SJCRH30 (cell line): Measurements from ENCODE around the gene AP3B1. TPM values are rescaled to one million over a fixed set of nuclear protein-coding genes. Genes with fewer than 3 reads are reported as not detected.
"Not testable (repeated sequence)": the region's sequence is repeated elsewhere in the genome, so short reads cannot be mapped to it uniquely, and the experiment has no call there.

Source experiments
- DNase-seq, 2 experiments: peaks; one replicate each; pipeline ENCODE4 v3.0.0-alpha.2; 2015 to 2020
- H3K27ac ChIP-seq: fragments of 250-450 bp; sonication (Bioruptor Pico); 2 replicates; pipeline ENCODE4 v1.5.1; 2020; ENCODE audit warnings: mild to moderate bottlenecking, moderate library complexity
- H3K27me3 ChIP-seq: fragments of 250-450 bp; sonication (Bioruptor Pico); 2 replicates; pipeline ENCODE4 v1.5.1; 2020; ENCODE audit warnings: mild to moderate bottlenecking, moderate library complexity
- H3K36me3 ChIP-seq: fragments of 250-450 bp; sonication (Bioruptor Pico); 2 replicates; pipeline ENCODE4 v1.5.1; 2020; ENCODE audit warnings: mild to moderate bottlenecking, moderate library complexity
- H3K4me1 ChIP-seq: fragments of 250-450 bp; sonication (Bioruptor Pico); 2 replicates; pipeline ENCODE4 v1.5.1; 2020; ENCODE audit warnings: mild to moderate bottlenecking, moderate library complexity
- H3K4me3 ChIP-seq: fragments of 250-450 bp; sonication (Bioruptor Pico); 2 replicates; pipeline ENCODE4 v1.5.1; 2020; ENCODE audit warnings: mild to moderate bottlenecking, moderate library complexity
- H3K9me3 ChIP-seq: fragments of 250-450 bp; sonication (Bioruptor Pico); replicated peaks from 2 replicates; pipeline ENCODE4 v1.5.1; 2020; ENCODE audit warnings: mild to moderate bottlenecking, moderate library complexity
- total RNA-seq: library from RNA; depleted of rRNA; stranded (reverse); fragments of >200 nt; shearing (Covaris generic); gene quantifications from 2 replicates; pipeline ENCODE4 v1.2.3, GENCODE V29; 2014

The AP3B1 gene
- total RNA-seq, 1 experiment from 2014 or later = 93.0 TPM

DNA sequence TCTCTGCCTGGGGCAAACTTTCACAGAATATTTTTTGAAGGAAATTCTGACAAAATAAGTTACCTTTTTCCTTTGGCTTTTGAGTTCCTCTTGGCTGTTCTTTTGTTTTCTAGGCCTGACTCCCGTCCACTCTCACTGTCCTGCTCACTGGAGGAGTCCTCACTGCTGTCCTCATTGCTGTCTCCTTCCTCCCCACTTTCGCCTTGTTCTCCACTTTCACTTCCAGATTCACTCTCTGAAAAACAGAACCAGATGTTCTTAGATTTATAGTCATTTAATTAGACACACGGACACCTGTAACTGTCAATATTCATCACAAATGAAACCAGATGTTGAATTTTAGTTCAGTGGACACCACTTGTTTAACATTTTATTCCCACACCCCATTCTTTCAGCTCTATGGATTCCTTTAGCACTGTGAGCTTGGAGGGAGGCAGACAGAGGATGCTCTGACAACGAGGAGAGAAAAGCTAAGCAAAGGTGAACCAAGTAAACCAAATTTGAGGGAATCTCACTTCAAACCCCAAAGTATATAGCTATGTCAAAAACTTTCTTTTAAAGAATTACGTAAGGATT, 180.7 kb downstream of the AP3B1 start:
- peaks cover 7% of the 10 kb centered on the region for H3K4me1 ChIP-seq
- no peaks in the 10 kb centered on the region for H3K9me3 ChIP-seq
- H3K27ac ChIP-seq = no peak overlapping the region
- H3K4me3 ChIP-seq = no peak overlapping the region
- H3K27me3 ChIP-seq = no peaks in the 10 kb centered on the region
- no peak for DNase-seq
- peaks cover 46% of the 10 kb centered on the region for H3K36me3 ChIP-seq

DNA sequence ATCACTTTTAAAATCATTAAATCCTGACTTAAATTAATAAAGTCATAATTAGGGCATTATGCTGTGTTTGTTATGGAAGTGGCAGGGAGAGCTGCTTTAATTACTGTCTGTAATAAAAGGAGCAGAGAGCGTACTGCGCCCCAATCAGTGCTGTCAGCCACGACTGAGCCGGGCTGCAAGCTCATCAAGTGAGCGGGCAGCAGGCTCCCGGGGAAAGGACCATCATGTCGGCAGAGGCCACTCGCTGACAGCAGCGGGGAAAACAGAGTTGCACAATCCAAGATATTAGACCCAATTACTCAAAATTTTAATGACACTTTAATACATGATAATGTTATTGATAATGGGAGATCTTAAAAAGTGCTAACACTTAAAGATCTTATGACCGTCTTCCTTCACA, 181.6 kb downstream of the AP3B1 start:
- Histone ChIP-seq H3K36me3 (peaks cover 39% of the 10 kb centered on the region), H3K4me3 (no peak overlapping the region), H3K4me1 (peaks cover 15% of the 10 kb centered on the region), H3K27ac (no peak overlapping the region), H3K27me3 (no peaks in the 10 kb centered on the region), H3K9me3 (no peaks in the 10 kb centered on the region)
- DNase-seq = no peak

DNA sequence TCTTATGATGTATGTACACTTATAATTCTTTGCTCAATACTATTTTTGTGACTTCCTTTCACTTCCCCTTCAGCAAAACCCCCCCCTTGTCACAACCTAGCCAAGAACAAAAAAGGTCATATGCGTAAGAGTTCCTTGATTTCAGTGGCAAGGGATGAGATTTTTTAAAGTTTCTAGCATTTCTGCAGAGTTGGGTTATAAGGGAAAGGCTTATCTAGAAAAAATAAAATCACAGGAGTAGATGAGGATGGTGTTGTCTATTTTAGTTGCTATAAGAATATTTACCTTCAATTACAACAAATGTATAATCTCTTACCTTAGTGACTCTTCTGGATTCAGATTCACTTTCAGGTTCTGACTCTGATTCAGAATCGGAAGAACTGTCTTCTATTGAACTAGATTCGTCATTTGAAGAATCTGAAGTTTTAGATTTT, 184.6 kb downstream of the AP3B1 start:
- no peak for DNase-seq
- H3K36me3 ChIP-seq = peaks cover 32% of the 10 kb centered on the region
- no peaks in the 10 kb centered on the region for H3K27me3 ChIP-seq
- H3K4me1 ChIP-seq = peaks cover 17% of the 10 kb centered on the region
- H3K4me3 ChIP-seq = no peak overlapping the region
- H3K9me3 ChIP-seq = no peaks in the 10 kb centered on the region
- H3K27ac ChIP-seq = no peak overlapping the region

DNA sequence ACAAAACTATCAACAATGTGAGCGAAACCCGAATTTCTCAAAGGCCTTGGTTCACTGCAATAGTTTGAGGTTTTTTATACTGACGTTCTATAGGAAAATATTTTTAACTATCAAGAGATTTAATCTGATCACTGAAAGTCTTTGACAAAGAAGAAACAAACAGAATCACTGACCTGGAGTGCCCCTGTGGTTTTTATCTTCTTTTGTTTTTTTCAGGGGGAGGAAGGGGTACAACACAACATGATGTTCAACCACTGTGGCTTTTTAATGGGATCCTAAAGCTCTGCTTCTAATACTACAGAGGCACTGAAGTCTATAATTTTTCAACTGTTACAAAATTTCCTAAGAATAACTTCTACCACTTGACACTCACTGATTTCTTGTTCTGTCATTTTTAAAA, 185.9 kb downstream of the AP3B1 start:
- Histone ChIP-seq H3K4me1 (peaks cover 24% of the 10 kb centered on the region), H3K9me3 (no peaks in the 10 kb centered on the region), H3K36me3 (peaks cover 30% of the 10 kb centered on the region), H3K27me3 (no peaks in the 10 kb centered on the region), H3K27ac (peak overlapping the region; percentile 41), H3K4me3 (no peak overlapping the region)
- peak in 1 of 2 experiments; percentile 12 for DNase-seq

- DNase-seq = peak; percentile 20 to 60
- peaks cover 21% of the 10 kb centered on the region for H3K4me1 ChIP-seq
Observed at GRCh38 chr5:78103232-78103918, 191.1 kb downstream of the AP3B1 start.

DNA sequence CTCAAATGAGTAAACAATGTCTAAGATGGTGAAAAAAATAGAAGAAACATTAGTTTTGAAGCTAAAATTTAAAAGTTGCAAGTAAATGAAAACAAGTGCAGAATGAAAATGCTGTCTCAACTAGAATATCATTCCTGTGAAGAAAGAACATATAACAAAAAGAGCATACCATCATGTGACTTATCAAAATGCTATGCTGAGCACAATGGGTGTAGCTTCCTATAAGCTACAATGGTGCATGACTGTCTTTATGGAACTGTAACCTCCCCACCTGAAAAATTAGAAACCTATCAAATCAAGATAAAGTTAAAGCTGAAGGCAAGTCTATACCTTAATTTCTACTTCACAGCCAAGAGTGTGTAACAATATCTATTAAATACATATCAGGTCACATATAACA, 192.0 kb downstream of the AP3B1 start:
- DNase-seq = no peak
- Histone ChIP-seq H3K9me3 (0 out of 2 replicates have a peak, but pooled peaks cover 3% of the 10 kb centered on the region), H3K36me3 (peaks cover 31% of the 10 kb centered on the region), H3K4me3 (no peak overlapping the region), H3K27ac (peak overlapping the region; percentile 40), H3K27me3 (no peaks in the 10 kb centered on the region), H3K4me1 (peaks cover 15% of the 10 kb centered on the region)

More at GRCh38 chr5:78103232-78103918, 191.1 kb downstream of the AP3B1 start:
- peak overlapping the region; percentile 40 for H3K27ac ChIP-seq
- H3K27me3 ChIP-seq = no peaks in the 10 kb centered on the region
- H3K9me3 ChIP-seq = 0 out of 2 replicates have a peak, but pooled peaks cover 3% of the 10 kb centered on the region
- H3K36me3 ChIP-seq = peaks cover 30% of the 10 kb centered on the region
- H3K4me3 ChIP-seq = no peak overlapping the region

DNA sequence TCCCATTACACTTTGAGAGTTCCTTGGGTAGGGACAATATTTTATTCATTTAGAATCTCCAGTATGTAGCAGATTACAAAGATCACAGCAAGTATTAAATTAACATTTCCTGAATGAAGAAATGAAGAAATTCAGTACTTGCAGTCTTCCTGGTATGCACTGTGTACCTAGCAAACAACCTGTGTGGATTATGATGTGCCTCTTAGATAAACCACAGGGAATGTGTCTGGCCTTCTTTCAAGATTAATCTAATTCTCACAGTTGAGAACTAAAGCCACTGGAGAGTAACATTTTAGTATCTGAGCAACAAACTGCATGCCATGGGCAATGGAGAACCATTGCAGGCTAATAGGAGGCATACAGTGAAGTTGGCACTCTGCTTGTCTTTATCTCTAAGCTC, 199.4 kb downstream of the AP3B1 start:
- H3K4me3 ChIP-seq = no peak overlapping the region
- H3K27me3 ChIP-seq = no peaks in the 10 kb centered on the region
- H3K36me3 ChIP-seq = peaks cover 23% of the 10 kb centered on the region
- H3K27ac ChIP-seq = no peak overlapping the region
- 0 out of 2 replicates have a peak, but pooled peaks cover 6% of the 10 kb centered on the region for H3K9me3 ChIP-seq
- DNase-seq = no peak
- no peaks in the 10 kb centered on the region for H3K4me1 ChIP-seq

GRCh38 chr5:78090002-78090401, 204.5 kb downstream of the AP3B1 start:
- Histone ChIP-seq H3K27ac (no peak overlapping the region), H3K4me1 (no peaks in the 10 kb centered on the region), H3K9me3 (no peaks in the 10 kb centered on the region), H3K27me3 (no peaks in the 10 kb centered on the region), H3K4me3 (no peak overlapping the region), H3K36me3 (peaks cover 25% of the 10 kb centered on the region; the same call in 1 of the 2 replicates)
- no peak for DNase-seq

GRCh38 chr5:78078858-78079257, 215.6 kb downstream of the AP3B1 start:
- Histone ChIP-seq H3K27ac (no peak overlapping the region), H3K36me3 (peaks cover 4% of the 10 kb centered on the region; the same call in 1 of the 2 replicates), H3K4me3 (no peak overlapping the region), H3K9me3 (0 out of 2 replicates have a peak, but pooled peaks cover 2% of the 10 kb centered on the region), H3K4me1 (no peaks in the 10 kb centered on the region), H3K27me3 (no peaks in the 10 kb centered on the region)
- no peak for DNase-seq

DNA sequence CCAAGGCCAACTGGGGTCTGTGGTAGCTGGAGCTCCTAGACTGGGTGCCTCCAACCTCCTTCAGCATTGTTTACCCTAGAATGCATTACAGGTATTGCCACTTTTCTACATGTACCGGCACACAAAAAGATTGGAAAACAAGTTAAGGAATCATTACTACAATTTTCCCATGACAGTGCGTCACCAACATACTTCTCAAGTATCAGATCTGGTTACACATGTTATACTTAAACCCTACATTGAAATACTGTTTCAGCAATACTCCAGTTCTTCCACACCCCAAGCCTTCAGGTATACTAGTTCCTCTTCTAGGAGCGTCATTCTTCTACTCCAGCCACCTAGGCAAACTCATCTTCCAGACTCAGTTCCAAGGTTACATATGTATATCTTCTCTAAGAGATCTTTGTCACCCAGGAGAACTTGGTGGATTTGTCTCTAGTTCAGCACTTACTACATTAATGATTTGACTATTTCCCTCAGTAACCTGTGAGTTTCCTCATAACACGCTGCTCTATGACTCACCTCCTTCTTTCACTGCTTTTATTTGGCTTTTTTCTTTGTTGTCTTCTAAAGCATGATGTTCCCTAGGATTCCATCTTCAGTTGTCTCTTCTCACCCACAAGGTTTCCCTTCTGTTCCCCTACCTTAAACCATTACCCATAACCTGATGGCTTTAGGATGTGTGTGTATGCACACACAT, 217.0 kb downstream of the AP3B1 start:
- Histone ChIP-seq H3K36me3 (peaks cover 4% of the 10 kb centered on the region; the same call in 1 of the 2 replicates), H3K9me3 (0 out of 2 replicates have a peak, but pooled peaks cover 2% of the 10 kb centered on the region), H3K4me1 (no peaks in the 10 kb centered on the region), H3K27me3 (no peaks in the 10 kb centered on the region), H3K27ac (no peak overlapping the region), H3K4me3 (no peak overlapping the region)
- DNase-seq = no peak

GRCh38 chr5:78076351-78076750, 218.1 kb downstream of the AP3B1 start:
- 0 out of 2 replicates have a peak, but pooled peaks cover 2% of the 10 kb centered on the region for H3K9me3 ChIP-seq
- no peak overlapping the region for H3K27ac ChIP-seq
- H3K27me3 ChIP-seq = no peaks in the 10 kb centered on the region
- H3K4me3 ChIP-seq = no peak overlapping the region
- DNase-seq = no peak
- H3K36me3 ChIP-seq = peaks cover 2% of the 10 kb centered on the region; the same call in 1 of the 2 replicates
- no peaks in the 10 kb centered on the region for H3K4me1 ChIP-seq

DNA sequence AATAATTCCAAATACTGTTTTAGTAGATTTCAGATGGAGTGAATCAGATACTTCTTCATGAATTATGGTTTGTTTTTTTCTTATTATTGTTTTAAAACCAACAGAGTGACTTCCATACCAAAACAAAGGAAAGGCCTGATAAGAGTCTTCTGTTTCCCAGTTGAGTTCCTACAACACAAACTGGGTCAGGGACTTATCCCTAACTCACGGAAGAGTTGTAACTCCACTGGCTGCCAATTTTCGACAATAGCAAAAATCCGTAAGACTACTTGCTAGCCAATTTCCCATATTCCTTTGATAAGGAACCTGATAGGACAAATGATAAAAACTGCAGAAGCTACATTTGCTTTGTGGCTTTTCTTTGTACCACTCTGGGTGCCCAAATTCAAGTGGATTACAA, 219.2 kb downstream of the AP3B1 start:
- Histone ChIP-seq H3K4me1 (no peaks in the 10 kb centered on the region), H3K9me3 (0 out of 2 replicates have a peak, but pooled peaks cover 2% of the 10 kb centered on the region), H3K36me3 (peaks cover 2% of the 10 kb centered on the region; the same call in 1 of the 2 replicates), H3K4me3 (no peak overlapping the region), H3K27ac (no peak overlapping the region), H3K27me3 (no peaks in the 10 kb centered on the region)
- no peak for DNase-seq

DNA sequence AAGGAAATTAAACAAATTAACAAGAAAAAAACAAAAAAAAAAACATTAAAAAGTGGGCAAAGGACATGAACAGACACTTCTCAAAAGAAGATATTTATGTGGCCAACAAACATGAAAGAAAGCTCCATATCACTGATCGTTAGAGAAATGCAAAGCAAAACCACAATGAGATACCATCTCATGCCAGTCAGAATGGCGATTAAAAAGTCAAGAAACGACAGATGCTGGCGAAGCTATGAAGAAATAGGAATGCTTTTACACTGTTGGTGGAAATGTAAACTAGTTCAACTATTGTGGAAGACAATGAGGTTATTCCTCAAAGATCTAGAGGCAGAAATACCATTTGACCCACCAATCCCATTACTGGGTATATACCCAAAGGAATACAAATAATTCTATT, 223.8 kb downstream of the AP3B1 start:
- not testable (repeated sequence) for H3K9me3 ChIP-seq, H3K4me3 ChIP-seq, H3K27ac ChIP-seq, H3K36me3 ChIP-seq, H3K27me3 ChIP-seq, DNase-seq, H3K4me1 ChIP-seq

GRCh38 chr5:78067581-78067980, 226.9 kb downstream of the AP3B1 start:
- not testable (repeated sequence) for H3K9me3 ChIP-seq, H3K4me3 ChIP-seq, H3K27ac ChIP-seq, H3K4me1 ChIP-seq, H3K36me3 ChIP-seq, H3K27me3 ChIP-seq, DNase-seq

DNA sequence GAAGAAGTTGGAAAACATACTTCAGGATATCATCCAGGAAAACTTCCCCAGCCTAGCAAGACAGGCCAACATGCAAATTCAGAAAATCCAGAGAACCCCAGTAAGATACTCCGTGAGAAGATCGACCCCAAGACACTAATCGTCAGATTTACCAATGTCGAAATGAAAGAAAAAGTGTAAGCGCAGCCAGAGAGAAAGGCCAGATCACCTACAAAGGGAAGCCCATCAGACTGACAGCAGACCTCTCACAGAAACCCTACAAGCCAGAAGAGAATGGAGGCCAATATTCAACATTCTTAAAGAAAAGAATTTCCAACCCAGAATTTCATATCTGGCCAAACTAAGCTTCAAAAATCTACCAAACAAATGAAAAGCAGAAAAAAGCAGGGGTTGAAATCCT, 227.8 kb downstream of the AP3B1 start:
- not testable (repeated sequence) for H3K9me3 ChIP-seq, H3K4me1 ChIP-seq, DNase-seq, H3K27me3 ChIP-seq, H3K4me3 ChIP-seq, H3K27ac ChIP-seq, H3K36me3 ChIP-seq
